Activated naive CD8-positive, alpha-beta T cell treated with anti-CD3 and anti-CD28 coated beads, Interleukin-2, amount 50 U/mL, for 16 hours (primary cell): Measurements from ENCODE around the gene PIK3AP1.

Experiments
- DNase-seq: peaks from one replicate; pipeline ENCODE4 v3.0.0-alpha.2; 2020; ENCODE audit warnings: low read depth, low spot score

The PIK3AP1 gene

GRCh38 chr10:96642973-96643372 is 77.3 kb downstream of the PIK3AP1 start:
- DNase-seq: no peak

DNA sequence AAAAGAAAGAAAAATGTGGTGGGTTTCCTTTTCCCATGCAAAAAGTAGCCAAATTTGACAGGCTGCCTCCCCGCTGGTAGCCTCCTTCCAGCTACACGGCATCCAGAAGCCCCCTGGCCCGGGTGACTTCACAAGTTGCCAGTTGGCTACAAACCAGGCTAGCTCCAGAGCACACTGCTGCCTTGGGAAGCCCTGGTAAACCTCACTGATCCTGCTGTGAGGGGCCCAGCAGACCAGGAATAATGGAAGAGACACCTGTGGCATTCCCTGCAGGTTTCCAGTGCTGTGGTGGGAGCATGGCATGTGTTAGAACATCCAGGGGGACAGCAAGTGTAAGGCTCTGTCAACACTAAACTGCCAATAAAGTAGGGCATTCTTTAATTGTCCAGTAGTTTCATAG is 77.8 kb downstream of the PIK3AP1 start:
- DNase-seq: no peak

- DNase-seq: no peak
These were observed 78.7 kb downstream of the PIK3AP1 start for GRCh38 chr10:96641396-96642295.

DNA sequence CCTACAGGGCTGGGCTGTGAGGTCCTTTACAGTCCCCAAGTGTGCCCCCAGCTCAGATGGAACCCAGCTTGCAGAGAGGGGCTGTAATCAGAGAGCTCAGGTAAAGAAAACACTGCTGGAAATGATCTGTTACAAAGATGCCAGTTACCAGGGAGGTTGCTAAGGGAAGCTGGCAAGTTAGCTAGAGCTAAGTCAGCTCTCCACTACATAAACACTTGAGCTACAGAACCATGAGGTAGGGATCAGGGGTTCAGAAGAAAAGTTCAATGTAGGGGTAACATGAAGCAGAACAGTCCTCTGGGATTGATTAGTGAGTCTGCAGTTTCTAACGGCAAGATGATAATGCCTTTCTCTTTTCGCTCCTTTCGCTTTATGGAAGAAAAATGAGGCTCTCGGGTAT is 80.4 kb downstream of the PIK3AP1 start:
- DNase-seq: no peak

- no peak for DNase-seq
These were observed 81.6 kb downstream of the PIK3AP1 start for GRCh38 chr10:96638696-96639095.

- DNase-seq: no peak
These were observed 82.2 kb downstream of the PIK3AP1 start for GRCh38 chr10:96638120-96638519.

- DNase-seq: no peak
These were observed 82.6 kb downstream of the PIK3AP1 start for GRCh38 chr10:96637709-96638108.

DNA sequence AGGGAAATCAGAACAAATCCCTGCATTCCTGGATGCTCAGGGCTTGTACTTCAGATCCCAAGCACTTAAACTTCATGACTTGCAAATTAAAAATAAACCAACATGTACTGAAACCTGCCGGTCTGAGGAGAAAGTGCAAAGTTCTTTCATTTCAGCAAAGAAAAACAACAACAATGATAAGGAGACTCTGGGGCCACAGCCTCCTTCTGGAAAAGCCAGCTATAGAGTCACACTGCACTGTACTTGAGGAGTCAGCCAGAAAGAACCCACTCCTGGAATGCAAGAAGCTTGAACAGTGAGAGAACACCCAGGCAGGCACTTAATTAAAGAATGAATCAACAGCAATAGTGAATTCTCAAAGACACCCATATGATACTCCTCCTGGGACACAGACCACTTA is 83.8 kb downstream of the PIK3AP1 start:
- no peak for DNase-seq

DNA sequence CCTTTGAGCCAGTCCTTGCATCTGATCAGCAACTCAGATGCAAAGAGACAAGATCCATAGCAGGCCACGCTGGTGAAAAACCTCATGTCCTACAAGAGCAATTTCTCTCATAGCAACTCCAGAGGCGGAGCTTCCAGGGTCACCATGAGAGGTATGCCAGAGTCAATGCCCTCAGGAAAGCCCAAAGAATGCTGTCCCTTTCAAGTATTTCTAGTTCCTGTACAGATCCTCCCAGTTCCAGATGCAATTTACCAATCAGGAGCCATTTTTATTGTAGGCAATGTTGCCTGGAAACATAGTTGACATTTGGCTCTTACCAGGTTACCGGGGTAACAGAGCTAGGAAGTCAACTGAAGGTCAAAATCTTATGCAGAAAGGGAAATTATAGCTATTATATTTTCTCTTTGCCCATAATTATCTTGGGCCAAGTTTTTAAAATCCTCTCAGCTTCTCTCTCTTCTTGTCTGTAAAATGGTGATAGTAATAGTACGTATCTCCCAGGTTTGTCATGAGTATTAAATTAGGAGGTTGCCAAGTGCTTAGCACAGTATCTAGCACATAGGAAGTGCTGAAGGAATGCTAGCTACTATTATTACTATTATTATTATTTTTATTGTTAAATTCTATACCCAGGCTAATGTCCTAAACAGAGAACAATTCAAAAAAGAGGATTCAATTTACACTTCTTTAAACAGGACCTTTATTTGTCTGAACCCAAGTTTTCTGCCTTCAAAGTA is 87.2 kb downstream of the PIK3AP1 start:
- DNase-seq: no peak

GRCh38 chr10:96627292-96627691 is 93.0 kb downstream of the PIK3AP1 start:
- no peak for DNase-seq

DNA sequence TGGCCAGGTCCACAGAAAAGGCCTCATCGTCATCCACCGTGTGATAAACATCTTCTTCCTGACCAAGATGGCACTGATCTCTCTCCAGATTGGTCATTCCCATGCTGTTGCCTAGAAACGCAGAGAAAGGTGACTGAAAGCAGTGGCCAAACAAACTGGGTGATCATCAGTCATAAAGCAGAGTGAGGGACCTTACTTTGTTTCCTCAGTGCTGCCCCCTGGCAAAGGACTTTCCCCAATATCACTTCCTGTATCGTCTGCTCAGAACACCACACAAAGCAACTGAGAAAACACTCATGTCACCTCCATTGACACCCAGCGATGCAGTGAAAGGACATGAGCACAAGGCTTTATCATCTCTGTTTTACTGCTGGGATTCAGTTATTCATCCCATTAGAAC is 93.5 kb downstream of the PIK3AP1 start:
- DNase-seq: no peak

DNA sequence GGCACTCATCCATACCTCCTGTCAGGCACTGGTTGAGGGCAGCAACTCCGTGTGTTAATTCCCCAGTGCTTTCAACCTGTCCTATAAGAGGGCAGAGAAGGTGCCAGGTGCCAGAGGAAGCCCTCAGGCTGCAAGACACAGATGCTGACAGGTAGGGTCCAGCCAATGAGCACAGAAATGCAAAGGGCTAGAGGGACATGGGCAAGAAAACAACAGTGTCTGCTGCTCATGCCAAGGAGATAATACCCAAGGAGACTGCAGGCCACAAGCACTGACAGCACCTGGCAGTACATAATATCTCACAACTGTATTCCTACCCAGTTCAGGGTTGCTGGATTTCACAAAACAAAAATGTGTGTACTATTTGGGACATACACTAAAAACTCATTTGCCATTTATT is 95.1 kb downstream of the PIK3AP1 start:
- no peak for DNase-seq

GRCh38 chr10:96622013-96622787 is 98.1 kb downstream of the PIK3AP1 start:
- DNase-seq: no peak

GRCh38 chr10:96619796-96620773 is 100.2 kb downstream of the PIK3AP1 start:
- no peak for DNase-seq

- DNase-seq: no peak
These were observed 101.2 kb downstream of the PIK3AP1 start for GRCh38 chr10:96619120-96619519.

DNA sequence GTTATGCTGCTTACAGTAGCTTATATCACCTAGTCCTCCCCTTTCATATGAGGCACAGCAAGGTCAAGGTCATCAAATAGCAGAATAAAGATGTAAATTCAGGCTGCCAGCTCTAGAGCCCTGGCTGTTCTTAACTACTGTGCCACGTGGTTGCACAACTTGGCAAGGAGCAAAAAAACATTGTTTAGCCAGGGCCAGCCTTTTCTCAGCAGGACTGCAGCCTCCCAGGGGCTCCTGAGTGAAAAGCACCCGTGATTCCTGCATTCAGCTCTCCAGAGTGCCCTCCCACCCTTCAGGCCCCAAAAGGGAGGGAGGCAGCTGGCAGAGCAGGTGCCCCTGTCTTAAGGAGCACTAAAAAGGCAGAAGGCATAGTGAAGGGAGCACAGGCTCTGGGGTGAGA is 101.7 kb downstream of the PIK3AP1 start:
- no peak for DNase-seq

DNA sequence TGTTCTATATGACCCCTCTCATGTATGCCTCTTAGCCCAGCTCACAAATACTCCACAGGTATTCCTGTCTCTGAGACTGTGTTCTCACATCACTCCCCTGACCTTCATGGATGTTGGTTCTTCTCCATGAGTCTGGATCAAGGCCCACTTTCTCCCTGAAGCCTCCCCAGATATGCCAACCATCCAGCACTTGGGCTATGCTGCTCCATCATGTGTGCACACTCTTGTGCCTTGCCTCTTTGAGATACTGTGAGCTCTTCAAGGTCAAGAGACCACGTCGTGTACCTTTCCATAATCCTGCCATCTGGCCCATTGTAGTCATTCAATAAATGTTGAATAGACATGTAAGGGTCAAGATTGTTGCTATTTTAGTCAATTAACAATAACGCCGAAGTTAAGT is 103.4 kb downstream of the PIK3AP1 start:
- DNase-seq: no peak

- no peak for DNase-seq
These were observed 105.8 kb downstream of the PIK3AP1 start for GRCh38 chr10:96614515-96614914.

GRCh38 chr10:96613576-96613975 is 106.7 kb downstream of the PIK3AP1 start:
- no peak for DNase-seq

DNA sequence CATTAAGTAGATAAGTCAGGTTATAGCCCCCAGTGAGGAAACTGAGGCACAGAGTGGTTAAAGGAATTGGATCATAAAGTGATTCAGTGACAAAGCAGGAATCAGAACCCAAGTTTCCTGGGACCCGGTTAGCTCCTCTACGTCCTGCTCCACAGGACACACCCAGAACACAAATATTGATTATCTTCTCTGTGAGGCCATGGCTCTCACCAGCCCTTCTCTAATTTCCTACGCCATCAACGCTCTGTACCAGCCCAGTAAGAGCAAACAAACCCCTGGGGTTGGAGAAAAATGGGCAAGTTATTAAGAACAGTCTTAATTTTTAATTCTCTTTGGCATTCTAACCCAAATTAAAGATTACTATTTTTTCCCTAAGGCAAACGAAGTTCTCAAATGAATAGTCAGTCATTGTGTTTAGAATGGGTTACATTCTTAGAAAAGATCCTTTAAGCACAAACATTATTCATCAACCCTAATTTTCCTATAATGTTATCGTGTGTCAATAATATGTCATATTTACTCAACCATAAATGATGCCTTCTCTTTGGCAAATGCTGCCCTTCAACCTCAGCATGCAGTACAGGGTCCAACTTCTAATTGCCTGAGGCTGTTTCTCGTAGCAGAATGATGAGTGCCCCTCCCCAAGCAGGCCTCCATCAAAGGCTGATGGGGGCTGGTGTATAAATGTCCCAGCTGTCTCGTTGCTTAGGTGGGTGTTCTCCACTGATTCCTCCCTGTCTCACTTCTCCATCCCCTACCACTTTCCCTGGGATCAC is 108.1 kb downstream of the PIK3AP1 start:
- DNase-seq: no peak
